ENCODE data around the gene SDR42E2.
"Not testable (repeated sequence)": the region's sequence is repeated elsewhere in the genome, so short reads cannot be mapped to it uniquely, and the experiment has no call there.

The SDR42E2 gene

GRCh38 chr16:22124583-22125284 lies 37.6 kb upstream of the SDR42E2 start:
- peaks cover 0 to 2% (median 0%) of the 10 kb centered on the region in 5 experiments for H3K27me3 ChIP-seq (replicated peaks in 2 of 5; ENCODE audit: control insufficient read depth in 4 of 5, insufficient read depth in 5 of 5, low read length in 4 of 5)
- DNase-seq, result no peak
- peaks cover 0 to 1% (median 0%) of the 10 kb centered on the region in 5 experiments for H3K9me3 ChIP-seq (ENCODE audit: control extremely low read depth in 1 of 5, control insufficient read depth in 4 of 5, insufficient read depth in 2 of 5, low read depth in 1 of 5, low read length in 4 of 5)
- H3K27ac ChIP-seq (ENCODE audit: insufficient read depth in 1 of 2, low read depth in 1 of 2, low read length in 2 of 2, poor library complexity in 1 of 2, severe bottlenecking in 2 of 2), result no peak overlapping the region
- H3K4me1 ChIP-seq (ENCODE audit: control extremely low read depth in 1 of 4, control insufficient read depth in 4 of 4, insufficient read depth in 4 of 4, low read length in 3 of 4), result peaks cover 0 to 4% (median 0%) of the 10 kb centered on the region in 4 experiments
- WGBS (ENCODE audit: insufficient coverage), result 98% methylated on average over 4 of the region's 6 CpGs
- ChIA-PET POLR2A (no interaction called here), CTCF (no interaction called here)
- H3K4me3 ChIP-seq (ENCODE audit: control insufficient read depth in 1 of 7, extremely low read depth in 1 of 7, insufficient read depth in 4 of 7, low read depth in 2 of 7, low read length in 6 of 7), result no peak overlapping the region
- H3K36me3 ChIP-seq (ENCODE audit: control insufficient read depth in 4 of 4, insufficient read depth in 4 of 4, low read length in 3 of 4), result no peaks in the 10 kb centered on the region

DNA sequence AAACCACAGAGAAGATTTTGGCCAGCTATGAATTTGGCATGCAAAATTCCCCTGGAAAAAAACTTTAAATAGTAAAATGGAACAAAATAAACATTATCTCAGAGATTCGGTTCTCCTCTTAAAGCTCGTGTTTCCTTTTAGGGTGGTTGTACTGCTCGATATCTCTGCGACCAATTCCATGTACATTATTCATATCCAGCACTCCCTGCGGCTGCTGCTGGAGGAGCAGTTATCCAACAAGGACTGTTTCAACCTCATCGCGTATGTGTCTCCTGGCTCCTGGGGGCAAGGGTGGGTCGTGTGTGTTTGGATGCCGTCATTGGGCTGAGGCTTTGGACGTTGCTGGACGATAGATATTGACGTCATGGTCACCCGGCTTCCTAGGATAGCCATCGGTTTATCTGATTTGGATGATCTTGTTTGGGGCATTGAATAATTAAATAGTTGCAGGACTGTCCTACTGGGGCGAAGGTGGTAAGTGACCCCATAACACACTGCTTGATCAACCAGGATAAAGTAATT lies 36.2 kb upstream of the SDR42E2 start:
- Histone ChIP-seq H3K4me1 (ENCODE audit: control extremely low read depth in 1 of 4, control insufficient read depth in 4 of 4, insufficient read depth in 4 of 4, low read length in 3 of 4) (peaks cover 0 to 4% (median 0%) of the 10 kb centered on the region in 4 experiments), H3K27me3 (replicated peaks in 2 of 5; ENCODE audit: control insufficient read depth in 4 of 5, insufficient read depth in 5 of 5, low read length in 4 of 5) (peaks cover 0 to 2% (median 0%) of the 10 kb centered on the region in 5 experiments), H3K9me3 (ENCODE audit: control extremely low read depth in 1 of 5, control insufficient read depth in 4 of 5, insufficient read depth in 2 of 5, low read depth in 1 of 5, low read length in 4 of 5) (peaks cover 0 to 1% (median 0%) of the 10 kb centered on the region in 5 experiments), H3K27ac (ENCODE audit: insufficient read depth in 1 of 2, low read depth in 1 of 2, low read length in 2 of 2, poor library complexity in 1 of 2, severe bottlenecking in 2 of 2) (no peak overlapping the region), H3K4me3 (ENCODE audit: control insufficient read depth in 1 of 7, extremely low read depth in 1 of 7, insufficient read depth in 4 of 7, low read depth in 2 of 7, low read length in 6 of 7) (no peak overlapping the region), H3K36me3 (ENCODE audit: control insufficient read depth in 4 of 4, insufficient read depth in 4 of 4, low read length in 3 of 4) (no peaks in the 10 kb centered on the region)
- CTCF ChIA-PET, result no interaction called here
- 100% methylated on average over 9 of the region's 15 CpGs for WGBS (ENCODE audit: insufficient coverage)
- POLR2A ChIA-PET, result no interaction called here
- no peak for DNase-seq

DNA sequence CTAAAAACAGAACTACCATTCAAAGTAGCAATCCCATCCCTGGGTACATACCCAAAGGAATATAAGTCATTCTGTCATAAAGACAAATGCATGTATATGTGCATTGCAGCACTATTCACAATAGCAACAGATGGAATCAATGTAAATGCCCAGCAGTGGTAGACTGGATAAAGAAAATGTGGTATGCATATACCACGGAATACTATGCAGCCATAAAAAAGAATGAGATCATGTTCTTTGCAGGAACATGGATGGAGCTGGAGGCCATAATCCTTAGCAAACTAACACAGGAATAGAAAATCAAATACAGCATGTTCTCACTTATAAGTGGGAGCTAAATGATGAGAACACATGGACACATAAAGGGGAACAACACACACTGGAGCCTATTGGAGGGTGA lies 33.8 kb upstream of the SDR42E2 start:
- DNase-seq; H3K36me3 ChIP-seq (ENCODE audit: control insufficient read depth in 4 of 4, insufficient read depth in 4 of 4, low read length in 3 of 4); H3K27ac ChIP-seq (ENCODE audit: insufficient read depth in 1 of 2, low read depth in 1 of 2, low read length in 2 of 2, poor library complexity in 1 of 2, severe bottlenecking in 2 of 2); H3K4me3 ChIP-seq (ENCODE audit: control insufficient read depth in 1 of 7, extremely low read depth in 1 of 7, insufficient read depth in 4 of 7, low read depth in 2 of 7, low read length in 6 of 7); H3K27me3 ChIP-seq (replicated peaks in 2 of 5; ENCODE audit: control insufficient read depth in 4 of 5, insufficient read depth in 5 of 5, low read length in 4 of 5); H3K4me1 ChIP-seq (ENCODE audit: control extremely low read depth in 1 of 4, control insufficient read depth in 4 of 4, insufficient read depth in 4 of 4, low read length in 3 of 4); H3K9me3 ChIP-seq (ENCODE audit: control extremely low read depth in 1 of 5, control insufficient read depth in 4 of 5, insufficient read depth in 2 of 5, low read depth in 1 of 5, low read length in 4 of 5); CTCF ChIA-PET: not testable (repeated sequence)
- POLR2A ChIA-PET, result interaction anchor here (0.6 kb wide), 1 partner anchor 30 kb away, joined by 3 read pairs; no protein-coding TSS in a partner anchor
- WGBS (ENCODE audit: insufficient coverage), result no CpG with 5 or more reads among the region's 1 CpG

- Histone ChIP-seq H3K9me3 (ENCODE audit: control extremely low read depth in 1 of 5, control insufficient read depth in 4 of 5, insufficient read depth in 2 of 5, low read depth in 1 of 5, low read length in 4 of 5) (peaks cover 0 to 1% (median 0%) of the 10 kb centered on the region in 5 experiments), H3K4me3 (ENCODE audit: control insufficient read depth in 1 of 7, extremely low read depth in 1 of 7, insufficient read depth in 4 of 7, low read depth in 2 of 7, low read length in 6 of 7) (no peak overlapping the region), H3K27ac (ENCODE audit: insufficient read depth in 1 of 2, low read depth in 1 of 2, low read length in 2 of 2, poor library complexity in 1 of 2, severe bottlenecking in 2 of 2) (no peak overlapping the region), H3K4me1 (ENCODE audit: control extremely low read depth in 1 of 4, control insufficient read depth in 4 of 4, insufficient read depth in 4 of 4, low read length in 3 of 4) (no peaks in the 10 kb centered on the region), H3K27me3 (replicated peaks in 2 of 5; ENCODE audit: control insufficient read depth in 4 of 5, insufficient read depth in 5 of 5, low read length in 4 of 5) (no peaks in the 10 kb centered on the region), H3K36me3 (ENCODE audit: control insufficient read depth in 4 of 4, insufficient read depth in 4 of 4, low read length in 3 of 4) (no peaks in the 10 kb centered on the region)
- ChIA-PET CTCF (interaction anchor here (1.2 to 1.3 kb wide), 2 partner anchors 10 to 11 kb away, joined by 4 to 5 read pairs; no protein-coding TSS in a partner anchor), POLR2A (no interaction called here)
- DNase-seq, result no peak
These were observed 31.8 kb upstream of the SDR42E2 start for GRCh38 chr16:22130528-22130927.

DNA sequence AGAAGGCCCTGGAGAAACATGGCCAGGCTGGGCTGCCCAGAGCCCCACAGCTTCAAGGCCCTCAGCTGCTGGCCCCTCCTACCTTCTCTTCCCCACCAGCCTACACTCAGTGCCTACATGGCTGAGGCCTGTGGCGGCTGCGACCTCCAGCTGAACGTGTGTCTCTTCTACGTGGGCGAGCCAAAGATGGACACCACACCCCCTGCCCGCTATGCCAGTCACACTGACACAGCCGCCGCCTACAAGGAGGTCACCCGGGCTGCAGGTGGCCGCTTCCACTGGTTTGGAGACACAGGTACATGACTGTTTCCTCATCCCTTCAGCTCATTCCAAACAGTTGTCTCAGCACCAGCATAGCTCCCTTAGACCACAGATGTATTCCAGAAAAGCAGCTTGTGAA lies 29.5 kb upstream of the SDR42E2 start:
- Histone ChIP-seq H3K4me1 (ENCODE audit: control extremely low read depth in 1 of 4, control insufficient read depth in 4 of 4, insufficient read depth in 4 of 4, low read length in 3 of 4) (no peaks in the 10 kb centered on the region), H3K9me3 (ENCODE audit: control extremely low read depth in 1 of 5, control insufficient read depth in 4 of 5, insufficient read depth in 2 of 5, low read depth in 1 of 5, low read length in 4 of 5) (no peaks in the 10 kb centered on the region), H3K27ac (ENCODE audit: insufficient read depth in 1 of 2, low read depth in 1 of 2, low read length in 2 of 2, poor library complexity in 1 of 2, severe bottlenecking in 2 of 2) (no peak overlapping the region), H3K27me3 (replicated peaks in 2 of 5; ENCODE audit: control insufficient read depth in 4 of 5, insufficient read depth in 5 of 5, low read length in 4 of 5) (no peaks in the 10 kb centered on the region), H3K36me3 (ENCODE audit: control insufficient read depth in 4 of 4, insufficient read depth in 4 of 4, low read length in 3 of 4) (no peaks in the 10 kb centered on the region), H3K4me3 (ENCODE audit: control insufficient read depth in 1 of 7, extremely low read depth in 1 of 7, insufficient read depth in 4 of 7, low read depth in 2 of 7, low read length in 6 of 7) (no peak overlapping the region)
- ChIA-PET POLR2A (interaction anchor here (0.6 kb wide), 1 partner anchor 1021 kb away, joined by 3 read pairs; no protein-coding TSS in a partner anchor), CTCF (interaction anchor here (1.4 to 1.8 kb wide), 2 partner anchors 9 to 26 kb away, joined by 4 to 8 read pairs; no protein-coding TSS in a partner anchor)
- 97% methylated on average over 9 of the region's 10 CpGs for WGBS (ENCODE audit: insufficient coverage)
- DNase-seq, result no peak

- Histone ChIP-seq H3K9me3 (ENCODE audit: control extremely low read depth in 1 of 5, control insufficient read depth in 4 of 5, insufficient read depth in 2 of 5, low read depth in 1 of 5, low read length in 4 of 5) (no peaks in the 10 kb centered on the region), H3K36me3 (ENCODE audit: control insufficient read depth in 4 of 4, insufficient read depth in 4 of 4, low read length in 3 of 4) (no peaks in the 10 kb centered on the region), H3K27me3 (replicated peaks in 2 of 5; ENCODE audit: control insufficient read depth in 4 of 5, insufficient read depth in 5 of 5, low read length in 4 of 5) (peaks cover 0 to 6% (median 0%) of the 10 kb centered on the region in 5 experiments), H3K27ac (ENCODE audit: insufficient read depth in 1 of 2, low read depth in 1 of 2, low read length in 2 of 2, poor library complexity in 1 of 2, severe bottlenecking in 2 of 2) (no peak overlapping the region), H3K4me3 (ENCODE audit: control insufficient read depth in 1 of 7, extremely low read depth in 1 of 7, insufficient read depth in 4 of 7, low read depth in 2 of 7, low read length in 6 of 7) (no peak overlapping the region), H3K4me1 (ENCODE audit: control extremely low read depth in 1 of 4, control insufficient read depth in 4 of 4, insufficient read depth in 4 of 4, low read length in 3 of 4) (no peaks in the 10 kb centered on the region)
- DNase-seq, result no peak
- WGBS (ENCODE audit: insufficient coverage), result 93% methylated on average over 4 of the region's 8 CpGs
- ChIA-PET CTCF (no interaction called here), POLR2A (no interaction called here)
These were observed 23.8 kb upstream of the SDR42E2 start for GRCh38 chr16:22138482-22138881.

DNA sequence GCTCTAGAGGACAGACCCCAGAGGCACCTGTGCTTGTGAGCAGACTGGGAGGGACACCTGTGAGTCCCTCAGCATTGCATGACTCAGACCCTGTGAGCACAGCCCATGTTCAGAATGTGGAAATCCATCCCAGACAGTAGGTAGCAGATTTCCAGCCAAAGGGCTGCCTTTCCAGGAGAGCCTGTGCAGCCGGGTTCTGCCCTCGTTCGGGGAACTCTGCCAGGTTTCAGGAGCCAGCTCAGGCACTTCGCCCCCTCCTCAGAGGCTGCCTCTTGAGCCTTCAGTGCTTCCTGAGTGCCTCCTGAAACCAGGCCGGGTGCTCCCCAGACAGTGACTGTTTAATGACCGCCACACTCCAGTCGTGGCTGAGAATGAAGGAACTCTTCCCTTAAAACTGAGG lies 23.3 kb upstream of the SDR42E2 start:
- H3K9me3 ChIP-seq (ENCODE audit: control extremely low read depth in 1 of 5, control insufficient read depth in 4 of 5, insufficient read depth in 2 of 5, low read depth in 1 of 5, low read length in 4 of 5), result no peaks in the 10 kb centered on the region
- DNase-seq, result no peak
- H3K4me3 ChIP-seq (ENCODE audit: control insufficient read depth in 1 of 7, extremely low read depth in 1 of 7, insufficient read depth in 4 of 7, low read depth in 2 of 7, low read length in 6 of 7), result no peak overlapping the region
- H3K36me3 ChIP-seq (ENCODE audit: control insufficient read depth in 4 of 4, insufficient read depth in 4 of 4, low read length in 3 of 4), result no peaks in the 10 kb centered on the region
- H3K27me3 ChIP-seq (replicated peaks in 2 of 5; ENCODE audit: control insufficient read depth in 4 of 5, insufficient read depth in 5 of 5, low read length in 4 of 5), result peaks cover 0 to 6% (median 0%) of the 10 kb centered on the region in 5 experiments
- ChIA-PET CTCF (no interaction called here), POLR2A (no interaction called here)
- H3K4me1 ChIP-seq (ENCODE audit: control extremely low read depth in 1 of 4, control insufficient read depth in 4 of 4, insufficient read depth in 4 of 4, low read length in 3 of 4), result no peaks in the 10 kb centered on the region
- H3K27ac ChIP-seq (ENCODE audit: insufficient read depth in 1 of 2, low read depth in 1 of 2, low read length in 2 of 2, poor library complexity in 1 of 2, severe bottlenecking in 2 of 2), result no peak overlapping the region
- WGBS (ENCODE audit: insufficient coverage), result 94% methylated on average over 7 of the region's 7 CpGs

Data from common myeloid progenitor, CD34-positive (primary cell).